ENCODE results near the gene INTS3.

The INTS3 gene

GRCh38 chr1:153790313-153790965 lies 62.6 kb downstream of the INTS3 start:
- Histone ChIP-seq H3K27me3 (ENCODE audit: insufficient read depth, poor library complexity, severe bottlenecking) (no peaks in the 10 kb centered on the region), H3K36me3 (ENCODE audit: low read depth) (no peaks in the 10 kb centered on the region), H3K27ac (ENCODE audit: poor library complexity, severe bottlenecking) (no peak overlapping the region), H3K4me1 (ENCODE audit: insufficient read depth, poor library complexity, severe bottlenecking) (no peaks in the 10 kb centered on the region), H3K9me3 (ENCODE audit: severe bottlenecking) (no peaks in the 10 kb centered on the region), H3K4me3 (ENCODE audit: severe bottlenecking) (no peak overlapping the region)
- ATAC-seq (ENCODE audit: low read depth) (no peak), DNase-seq (ENCODE audit: low spot score) (no peak)
- no peak for TF ChIP-seq CTCF (IDR thresholded peaks at IDR 0.05; ENCODE audit: poor library complexity, severe bottlenecking)

GRCh38 chr1:153790966-153791647 lies 63.3 kb downstream of the INTS3 start:
- Histone ChIP-seq H3K4me3 (ENCODE audit: severe bottlenecking) (no peak overlapping the region), H3K9me3 (ENCODE audit: severe bottlenecking) (no peaks in the 10 kb centered on the region), H3K4me1 (ENCODE audit: insufficient read depth, poor library complexity, severe bottlenecking) (no peaks in the 10 kb centered on the region), H3K27ac (ENCODE audit: poor library complexity, severe bottlenecking) (no peak overlapping the region), H3K27me3 (ENCODE audit: insufficient read depth, poor library complexity, severe bottlenecking) (no peaks in the 10 kb centered on the region), H3K36me3 (ENCODE audit: low read depth) (no peaks in the 10 kb centered on the region)
- TF ChIP-seq CTCF (IDR thresholded peaks at IDR 0.05; ENCODE audit: poor library complexity, severe bottlenecking) = no peak
- DNase-seq (ENCODE audit: low spot score) = no peak
- peak; percentile 65 for ATAC-seq (ENCODE audit: low read depth)

GRCh38 chr1:153791648-153792253 lies 63.9 kb downstream of the INTS3 start:
- no peak overlapping the region for H3K27ac ChIP-seq (ENCODE audit: poor library complexity, severe bottlenecking)

GRCh38 chr1:153792631-153793041 lies 64.8 kb downstream of the INTS3 start:
- no peaks in the 10 kb centered on the region for H3K4me1 ChIP-seq (ENCODE audit: insufficient read depth, poor library complexity, severe bottlenecking)
- H3K9me3 ChIP-seq (ENCODE audit: severe bottlenecking) = no peaks in the 10 kb centered on the region
- DNase-seq (ENCODE audit: low spot score) (peak; percentile 42), ATAC-seq (ENCODE audit: low read depth) (no peak)
- H3K4me3 ChIP-seq (ENCODE audit: severe bottlenecking) = no peak overlapping the region
- no peaks in the 10 kb centered on the region for H3K27me3 ChIP-seq (ENCODE audit: insufficient read depth, poor library complexity, severe bottlenecking)
- no peak overlapping the region for H3K27ac ChIP-seq (ENCODE audit: poor library complexity, severe bottlenecking)
- H3K36me3 ChIP-seq (ENCODE audit: low read depth) = no peaks in the 10 kb centered on the region
- no peak for TF ChIP-seq CTCF (IDR thresholded peaks at IDR 0.05; ENCODE audit: poor library complexity, severe bottlenecking)

More at GRCh38 chr1:153791648-153792253, 63.9 kb downstream of the INTS3 start:
- no peak for TF ChIP-seq CTCF (IDR thresholded peaks at IDR 0.05; ENCODE audit: poor library complexity, severe bottlenecking)
- ATAC-seq (ENCODE audit: low read depth) (no peak), DNase-seq (ENCODE audit: low spot score) (no peak)
- Histone ChIP-seq H3K36me3 (ENCODE audit: low read depth) (no peaks in the 10 kb centered on the region), H3K9me3 (ENCODE audit: severe bottlenecking) (no peaks in the 10 kb centered on the region), H3K4me1 (ENCODE audit: insufficient read depth, poor library complexity, severe bottlenecking) (no peaks in the 10 kb centered on the region), H3K27me3 (ENCODE audit: insufficient read depth, poor library complexity, severe bottlenecking) (no peaks in the 10 kb centered on the region), H3K4me3 (ENCODE audit: severe bottlenecking) (no peak overlapping the region)
